GM13977 (cell line): ENCODE measurements around the gene MEG3.

ENCODE experiments used
- DNase-seq: peaks from one replicate; pipeline ENCODE4 v3.0.0; 2012; ENCODE audit warnings: low spot score
- in situ Hi-C: fragments of 300-500 bp; cut with MboI; formaldehyde crosslinking; loops from one replicate; pipeline ENCODE4 v1.12.0; 2022; ENCODE audit warnings: low sequenced_read_pairs, low pct_unique_long_range_greater_than_20kb, mixed read lengths, inconsistent platforms; ENCODE audit not compliant: unreplicated experiment
- TF ChIP-seq, protein P1 (sequence below): IDR thresholded peaks from 2 replicates; pipeline ENCODE4 v1.5.1; 2012; ENCODE audit warnings: mild to moderate bottlenecking, control low read depth; ENCODE audit not compliant: insufficient read depth; ENCODE audit errors: extremely low read depth, missing control alignments

MEG3 gene

DNA sequence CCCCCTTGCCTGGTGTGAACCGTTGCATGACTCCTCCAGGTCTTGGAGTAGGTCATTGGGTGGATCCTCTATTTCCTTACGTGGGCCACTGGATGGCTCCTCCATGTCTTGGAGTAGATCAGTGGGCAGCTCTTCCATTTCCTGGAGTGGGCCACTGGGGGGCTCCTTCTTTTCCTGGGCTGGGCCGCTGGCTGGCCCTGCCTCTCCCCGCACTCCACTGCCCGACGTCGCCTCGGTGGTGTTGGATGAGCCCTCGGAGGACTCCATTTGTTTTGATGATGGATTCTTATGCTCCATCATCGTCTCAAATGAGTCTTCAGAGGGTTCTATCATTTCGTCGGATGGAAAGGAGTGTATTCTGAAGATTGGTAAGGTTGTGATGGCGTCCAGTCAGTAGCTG is 58.5 kb downstream of the MEG3 start:
- in situ Hi-C loops: no loop called here
- DNase-seq: no peak
- TF ChIP-seq, protein P1, sequence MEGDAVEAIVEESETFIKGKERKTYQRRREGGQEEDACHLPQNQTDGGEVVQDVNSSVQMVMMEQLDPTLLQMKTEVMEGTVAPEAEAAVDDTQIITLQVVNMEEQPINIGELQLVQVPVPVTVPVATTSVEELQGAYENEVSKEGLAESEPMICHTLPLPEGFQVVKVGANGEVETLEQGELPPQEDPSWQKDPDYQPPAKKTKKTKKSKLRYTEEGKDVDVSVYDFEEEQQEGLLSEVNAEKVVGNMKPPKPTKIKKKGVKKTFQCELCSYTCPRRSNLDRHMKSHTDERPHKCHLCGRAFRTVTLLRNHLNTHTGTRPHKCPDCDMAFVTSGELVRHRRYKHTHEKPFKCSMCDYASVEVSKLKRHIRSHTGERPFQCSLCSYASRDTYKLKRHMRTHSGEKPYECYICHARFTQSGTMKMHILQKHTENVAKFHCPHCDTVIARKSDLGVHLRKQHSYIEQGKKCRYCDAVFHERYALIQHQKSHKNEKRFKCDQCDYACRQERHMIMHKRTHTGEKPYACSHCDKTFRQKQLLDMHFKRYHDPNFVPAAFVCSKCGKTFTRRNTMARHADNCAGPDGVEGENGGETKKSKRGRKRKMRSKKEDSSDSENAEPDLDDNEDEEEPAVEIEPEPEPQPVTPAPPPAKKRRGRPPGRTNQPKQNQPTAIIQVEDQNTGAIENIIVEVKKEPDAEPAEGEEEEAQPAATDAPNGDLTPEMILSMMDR: no peak

DNA sequence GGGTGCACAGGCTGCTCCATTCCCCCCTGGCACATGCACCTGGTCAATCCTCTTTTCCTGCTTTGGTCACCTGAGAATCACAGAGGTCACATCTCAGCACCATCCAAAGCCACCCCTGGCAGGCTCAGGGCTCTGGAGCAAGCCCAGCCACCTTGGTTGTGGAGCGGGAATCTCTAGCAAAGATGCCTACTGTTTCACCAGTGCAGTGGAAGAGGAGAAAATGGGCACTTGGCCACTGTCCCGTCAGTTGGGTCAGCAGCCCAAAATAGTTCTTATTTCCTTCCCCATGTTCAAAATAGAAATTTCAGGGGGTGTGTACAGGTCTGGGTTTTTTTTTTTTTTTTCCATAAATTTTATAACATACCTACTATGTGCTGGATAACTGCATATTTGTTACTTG is 59.3 kb downstream of the MEG3 start:
- no peak for DNase-seq
- TF ChIP-seq, protein P1: no peak
- in situ Hi-C loops: no loop called here

DNA sequence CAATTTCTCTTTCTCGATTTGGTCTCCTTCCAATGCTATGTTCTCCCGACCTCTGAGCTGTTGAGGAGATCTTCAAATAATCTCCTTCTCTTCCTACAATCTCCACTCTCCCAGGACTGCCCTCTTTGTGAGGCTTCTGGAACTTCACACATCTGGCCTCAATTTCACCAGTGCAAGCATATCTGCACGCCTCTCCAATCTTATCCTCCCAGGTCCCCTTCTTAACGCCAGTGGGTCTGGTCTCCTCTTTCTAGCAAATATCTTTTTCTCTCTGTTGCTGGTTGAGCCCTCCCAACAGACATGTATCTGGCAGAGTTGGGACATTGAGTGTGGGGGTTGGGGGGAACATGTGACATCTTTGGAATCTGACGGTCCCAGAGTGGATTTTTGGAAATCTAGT is 59.7 kb downstream of the MEG3 start:
- TF ChIP-seq, protein P1: no peak
- no peak for DNase-seq

DNA sequence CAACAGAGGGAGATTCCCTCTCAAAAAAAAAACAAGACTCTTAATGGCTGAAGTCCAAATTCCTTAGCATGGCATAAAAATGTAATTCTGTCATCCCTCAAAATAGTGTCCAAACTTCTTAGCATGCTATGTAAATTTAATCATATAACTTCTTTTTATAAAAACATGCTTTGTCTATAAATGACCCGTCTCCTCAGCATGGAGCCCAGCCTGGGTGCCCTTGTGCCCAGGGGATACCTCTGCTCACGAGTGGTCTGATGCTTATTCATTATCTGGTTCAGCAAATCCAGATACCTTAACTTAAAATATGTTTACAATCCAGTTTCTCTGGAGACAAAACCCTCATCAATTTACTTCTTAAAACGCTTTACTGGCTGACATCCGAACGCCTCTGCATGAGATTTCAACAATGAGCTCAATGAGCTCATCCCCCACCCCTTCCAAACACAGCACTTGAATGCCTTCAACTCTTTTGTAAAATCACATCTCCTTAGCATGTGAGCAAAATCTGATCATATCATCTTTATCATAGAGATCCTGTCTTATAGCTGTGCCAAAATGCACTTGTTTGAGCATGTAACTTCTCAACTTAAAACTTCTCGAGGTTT is 61.9 kb downstream of the MEG3 start:
- DNase-seq: no peak
- TF ChIP-seq, protein P1: no peak
- in situ Hi-C loops: no loop called here

More for the DNA sequence above, 59.7 kb downstream of the MEG3 start:
- in situ Hi-C loops: no loop called here

DNA sequence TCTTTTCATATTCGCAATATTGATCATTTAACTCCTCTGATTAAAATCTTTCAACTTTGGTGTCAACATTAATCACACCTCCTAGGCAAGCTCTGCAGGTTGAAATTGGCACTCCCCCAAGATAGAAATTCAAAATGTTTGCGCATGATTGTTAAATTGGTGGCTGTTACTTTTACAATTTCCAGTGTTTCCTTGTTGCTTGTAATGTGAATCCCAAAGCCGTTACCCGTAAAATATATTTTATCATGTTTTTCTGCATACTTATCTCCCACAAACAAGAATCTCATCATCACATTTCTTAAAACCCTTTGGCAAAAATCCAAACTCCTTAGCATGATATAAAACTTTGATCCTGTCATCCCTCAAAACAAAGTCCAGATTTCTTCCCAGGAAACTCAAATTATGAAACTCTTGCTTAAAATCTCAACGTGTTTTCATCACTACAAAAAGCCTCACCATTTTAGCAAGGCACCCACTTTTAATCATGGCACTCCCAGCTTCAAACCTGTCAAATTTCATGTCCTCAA is 62.9 kb downstream of the MEG3 start:
- in situ Hi-C loops: no loop called here
- no peak for DNase-seq
- TF ChIP-seq, protein P1: no peak

DNA sequence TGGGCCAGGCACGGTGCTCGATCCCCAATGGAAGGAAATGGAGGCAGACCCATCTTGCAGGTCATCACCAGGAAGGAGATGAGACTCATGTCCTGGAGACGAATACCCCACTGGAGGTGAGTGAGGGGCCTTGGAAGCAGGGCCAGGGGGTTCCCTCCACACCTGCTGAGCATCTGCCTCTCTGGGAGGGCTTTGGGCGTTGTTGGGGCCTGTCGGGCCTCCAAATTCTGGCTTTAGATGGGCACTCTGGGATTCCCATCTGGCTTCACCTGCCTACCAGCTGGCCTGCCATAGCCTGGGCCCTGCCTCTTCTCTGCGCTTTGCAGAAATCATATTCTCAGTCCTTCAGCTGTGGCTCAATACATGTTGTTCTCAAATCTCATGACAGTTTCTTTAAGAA is 63.7 kb downstream of the MEG3 start:
- in situ Hi-C loops: no loop called here
- TF ChIP-seq, protein P1: no peak
- no peak for DNase-seq
